Nephron progenitor cell (in vitro differentiated cells): Measurements from ENCODE around the gene NT5C1B.

ENCODE experiments used
- DNase-seq: peaks from one replicate; pipeline ENCODE4 v3.0.0; 2021
- H3K27ac Mint-ChIP-seq: 2 replicates; pipeline ENCODE4 v1.8.0; 2021; ENCODE audit warnings: mild to moderate bottlenecking, moderate library complexity, mixed read lengths
- H3K27me3 Mint-ChIP-seq: 2 replicates; pipeline ENCODE4 v1.8.0; 2021; ENCODE audit warnings: mild to moderate bottlenecking, low read depth, mixed read lengths; ENCODE audit not compliant: poor library complexity
- H3K36me3 Mint-ChIP-seq: 2 replicates; pipeline ENCODE4 v1.8.0; 2021; ENCODE audit warnings: low read depth, mixed read lengths
- H3K4me1 Mint-ChIP-seq: 2 replicates; pipeline ENCODE4 v1.8.0; 2021; ENCODE audit warnings: mixed read lengths
- H3K4me3 Mint-ChIP-seq: 2 replicates; pipeline ENCODE4 v1.8.0; 2021; ENCODE audit warnings: mild to moderate bottlenecking, moderate library complexity, mixed read lengths
- H3K9me3 Mint-ChIP-seq: 2 replicates; pipeline ENCODE4 v1.8.0; 2021; ENCODE audit warnings: mild to moderate bottlenecking, moderate library complexity, mixed read lengths
- CTCF ChIP-seq: fragments of 200-600 bp; sonication (generic); IDR thresholded peaks from 2 replicates; pipeline ENCODE4 v1.5.0; 2021; ENCODE audit warnings: antibody characterized with exemption

The NT5C1B gene

GRCh38 chr2:18519914-18520450 lies 69.4 kb downstream of the NT5C1B start:
- no peak overlapping the region for H3K27ac Mint-ChIP-seq
- TF ChIP-seq CTCF = no peak
- H3K4me1 Mint-ChIP-seq = peaks cover 71% of the 10 kb centered on the region
- no peaks in the 10 kb centered on the region for H3K36me3 Mint-ChIP-seq
- H3K9me3 Mint-ChIP-seq = no peaks in the 10 kb centered on the region
- peaks cover 3% of the 10 kb centered on the region for H3K27me3 Mint-ChIP-seq
- DNase-seq = no peak
- no peak overlapping the region for H3K4me3 Mint-ChIP-seq

- peak overlapping the region; percentile 90 for H3K27ac Mint-ChIP-seq
- TF ChIP-seq CTCF = no peak
- no peaks in the 10 kb centered on the region for H3K36me3 Mint-ChIP-seq
- no peaks in the 10 kb centered on the region for H3K9me3 Mint-ChIP-seq
- no peak overlapping the region for H3K4me3 Mint-ChIP-seq
- no peak for DNase-seq
- H3K27me3 Mint-ChIP-seq = peaks cover 3% of the 10 kb centered on the region
- peaks cover 82% of the 10 kb centered on the region for H3K4me1 Mint-ChIP-seq
Measured at GRCh38 chr2:18518116-18519111, 71.0 kb downstream of the NT5C1B start.

GRCh38 chr2:18517386-18517785 lies 72.0 kb downstream of the NT5C1B start:
- Mint-ChIP-seq H3K27ac (no peak overlapping the region), H3K4me1 (peaks cover 72% of the 10 kb centered on the region), H3K36me3 (no peaks in the 10 kb centered on the region), H3K4me3 (no peak overlapping the region), H3K27me3 (peaks cover 3% of the 10 kb centered on the region), H3K9me3 (no peaks in the 10 kb centered on the region)
- DNase-seq = no peak
- no peak for TF ChIP-seq CTCF

GRCh38 chr2:18516112-18516511 lies 73.3 kb downstream of the NT5C1B start:
- DNase-seq = no peak
- Mint-ChIP-seq H3K27me3 (no peaks in the 10 kb centered on the region), H3K36me3 (peaks cover under 1% of the 10 kb centered on the region), H3K4me1 (peaks cover 60% of the 10 kb centered on the region), H3K9me3 (peaks cover 9% of the 10 kb centered on the region), H3K27ac (peak overlapping the region; percentile 99), H3K4me3 (no peak overlapping the region)
- no peak for TF ChIP-seq CTCF

- Mint-ChIP-seq H3K4me1 (peaks cover 47% of the 10 kb centered on the region), H3K27ac (peak overlapping the region; percentile 17), H3K9me3 (peaks cover 19% of the 10 kb centered on the region)
Measured at GRCh38 chr2:18514526-18515461, 74.6 kb downstream of the NT5C1B start.

More at GRCh38 chr2:18514526-18515461, 74.6 kb downstream of the NT5C1B start:
- Mint-ChIP-seq H3K27me3 (no peaks in the 10 kb centered on the region), H3K36me3 (peaks cover 9% of the 10 kb centered on the region), H3K4me3 (no peak overlapping the region)
- no peak for DNase-seq
- no peak for TF ChIP-seq CTCF
